Trophoblast cell (in vitro differentiated cells and primary cell): ENCODE data around the gene SH2B3.
A peak's percentile ranks its signal among the peaks of the same experiment; 100 is the strongest.

Experiments used
- DNase-seq, 2 donors: peaks; one replicate each; pipeline ENCODE4 v3.0.0-alpha.2; 2016
- H2AFZ ChIP-seq: 2 replicates; pipeline ENCODE4 v1.6.1; 2013; ENCODE audit warnings: low read length, moderate library complexity, mild to moderate bottlenecking; ENCODE audit not compliant: insufficient read depth, poor library complexity
- H2AK5ac ChIP-seq: 2 replicates; pipeline ENCODE4 v1.6.1; 2013; ENCODE audit warnings: mild to moderate bottlenecking, low read length
- H2BK120ac ChIP-seq: 2 replicates; pipeline ENCODE4 v1.6.1; 2013; ENCODE audit warnings: low read length, mild to moderate bottlenecking, moderate library complexity; ENCODE audit not compliant: insufficient read depth, poor library complexity
- H2BK12ac ChIP-seq: 2 replicates; pipeline ENCODE4 v1.6.1; 2013; ENCODE audit warnings: mild to moderate bottlenecking, low read length, moderate library complexity
- H2BK5ac ChIP-seq: 2 replicates; pipeline ENCODE4 v1.6.1; 2013; ENCODE audit warnings: low read length, low read depth, moderate library complexity, mild to moderate bottlenecking; ENCODE audit not compliant: poor library complexity
- H3K14ac ChIP-seq: 2 replicates; pipeline ENCODE4 v1.6.1; 2013; ENCODE audit warnings: mild to moderate bottlenecking, low read length
- H3K18ac ChIP-seq: 2 replicates; pipeline ENCODE4 v1.6.1; 2013; ENCODE audit warnings: mild to moderate bottlenecking, low read length
- H3K23ac ChIP-seq: 2 replicates; pipeline ENCODE4 v1.6.1; 2013; ENCODE audit warnings: low read length
- H3K27ac ChIP-seq: 2 replicates; pipeline ENCODE4 v1.5.1; 2013; ENCODE audit warnings: low read depth, mild to moderate bottlenecking, inconsistent platforms, low read length, moderate library complexity
- H3K27me3 ChIP-seq: 2 replicates; pipeline ENCODE4 v1.6.1; 2013; ENCODE audit warnings: inconsistent platforms, mild to moderate bottlenecking, low read length, moderate library complexity; ENCODE audit not compliant: insufficient read depth
- H3K36me3 ChIP-seq, 2 experiments: 1 replicate in 1 of 2; 2 replicates in 1 of 2; pipeline ENCODE4 v1.6.1; 2013; ENCODE audit warnings: low read length in 2 of 2, mild to moderate bottlenecking in 2 of 2, moderate library complexity in 1 of 2; ENCODE audit not compliant: insufficient read depth in 2 of 2, control insufficient read depth in 1 of 2
- H3K4ac ChIP-seq: 2 replicates; pipeline ENCODE4 v1.6.1; 2013; ENCODE audit warnings: low read depth, mild to moderate bottlenecking, low read length, moderate library complexity
- H3K4me1 ChIP-seq, 2 experiments: 1 replicate in 1 of 2; 2 replicates in 1 of 2; pipeline ENCODE4 v1.6.1; 2013; ENCODE audit warnings: low read length in 2 of 2, mild to moderate bottlenecking in 2 of 2, moderate library complexity in 1 of 2; ENCODE audit not compliant: insufficient read depth in 2 of 2, control insufficient read depth in 1 of 2
- H3K4me2 ChIP-seq: 2 replicates; pipeline ENCODE4 v1.6.1; 2013; ENCODE audit warnings: inconsistent platforms, mild to moderate bottlenecking, low read length, moderate library complexity
- H3K4me3 ChIP-seq: 2 replicates; pipeline ENCODE4 v1.5.1; 2013; ENCODE audit warnings: mild to moderate bottlenecking, low read depth, low read length, inconsistent platforms
- H3K79me1 ChIP-seq: one replicate; pipeline ENCODE4 v1.6.1; 2013; ENCODE audit warnings: low read length
- H3K79me2 ChIP-seq: 2 replicates; pipeline ENCODE4 v1.6.1; 2013; ENCODE audit warnings: low read length, mild to moderate bottlenecking; ENCODE audit not compliant: control insufficient read depth, insufficient read depth, poor library complexity
- H3K9ac ChIP-seq: 2 replicates; pipeline ENCODE4 v1.6.1; 2013; ENCODE audit warnings: mild to moderate bottlenecking, low read length
- H3K9me3 ChIP-seq: 2 replicates; pipeline ENCODE4 v1.6.1; 2013; ENCODE audit warnings: low read depth, mild to moderate bottlenecking, control low read depth, inconsistent platforms, low read length; ENCODE audit not compliant: insufficient read depth
- H4K12ac ChIP-seq: 2 replicates; pipeline ENCODE4 v1.6.1; 2013; ENCODE audit warnings: low read depth, mild to moderate bottlenecking, low read length, moderate library complexity
- H4K8ac ChIP-seq: 2 replicates; pipeline ENCODE4 v1.6.1; 2013; ENCODE audit warnings: low read depth, mild to moderate bottlenecking, low read length, moderate library complexity
- H4K91ac ChIP-seq: one replicate; pipeline ENCODE4 v1.6.1; 2013; ENCODE audit warnings: low read depth, mild to moderate bottlenecking, low read length, moderate library complexity
- whole genome bisulfite sequencing: extraction: QIAGEN DNeasy Blood & Tissue Kit; methylation state at CpG from one replicate; pipeline ENCODE4 v1.1.7; 2013; ENCODE audit warnings: missing lambda C conversion rate; ENCODE audit not compliant: insufficient read length, insufficient coverage; ENCODE audit errors: extremely low coverage; 5-methylcytosine and 5-hydroxymethylcytosine counted together

The SH2B3 gene

GRCh38 chr12:111405149-111405858 lies 419 bp upstream of the SH2B3 start:
- peak overlapping the region; percentile 20 for H2AFZ ChIP-seq
- peaks cover 15 to 31% of the 10 kb centered on the region in 2 experiments for H3K4me1 ChIP-seq
- peak overlapping the region; percentile 74 for H3K4me3 ChIP-seq
- peak; percentile 87 to 88 for DNase-seq
- H3K9ac ChIP-seq, result no peak overlapping the region
- no peak overlapping the region for H2BK120ac ChIP-seq
- peak overlapping the region; percentile 30 for H4K8ac ChIP-seq
- H2BK12ac ChIP-seq, result no peak overlapping the region
- no peak overlapping the region for H4K12ac ChIP-seq
- no peak overlapping the region for H2BK5ac ChIP-seq
- peak overlapping the region; percentile 87 for H3K4me2 ChIP-seq
- no peak overlapping the region for H3K23ac ChIP-seq
- no peak overlapping the region for H3K27ac ChIP-seq
- no peak overlapping the region for H3K4ac ChIP-seq
- no CpG with 5 or more reads among the region's 59 CpGs for WGBS
- no peak overlapping the region for H3K18ac ChIP-seq
- no peak overlapping the region for H2AK5ac ChIP-seq
- H3K79me1 ChIP-seq, result peaks cover 5% of the 10 kb centered on the region
- H3K27me3 ChIP-seq, result no peaks in the 10 kb centered on the region
- H4K91ac ChIP-seq, result peak overlapping the region; percentile 81
- H3K36me3 ChIP-seq, result no peaks in the 10 kb centered on the region
- peak overlapping the region; percentile 15 for H3K14ac ChIP-seq
- H3K79me2 ChIP-seq, result peaks cover 6% of the 10 kb centered on the region
- peaks cover 2% of the 10 kb centered on the region for H3K9me3 ChIP-seq

- H3K4me1 ChIP-seq, result peaks cover 18 to 34% of the 10 kb centered on the region in 2 experiments
- peak overlapping the region; percentile 20 for H3K18ac ChIP-seq
- peaks cover 5% of the 10 kb centered on the region for H3K79me1 ChIP-seq
- H3K27me3 ChIP-seq, result no peaks in the 10 kb centered on the region
- WGBS, result no CpG with 5 or more reads among the region's 34 CpGs
- H2BK12ac ChIP-seq, result peak overlapping the region; percentile 37
- H2BK120ac ChIP-seq, result peak overlapping the region; percentile 0
- H3K4me3 ChIP-seq, result peak overlapping the region; percentile 74
- H2AFZ ChIP-seq, result peak overlapping the region; percentile 13
- peak overlapping the region; percentile 63 for H3K9ac ChIP-seq
- peak overlapping the region; percentile 6 for H4K91ac ChIP-seq
- peak overlapping the region; percentile 87 for H3K4me2 ChIP-seq
- H2AK5ac ChIP-seq, result peak overlapping the region; percentile 2
- H3K79me2 ChIP-seq, result peaks cover 6% of the 10 kb centered on the region
- peak overlapping the region; percentile 35 for H3K4ac ChIP-seq
- H3K36me3 ChIP-seq, result no peaks in the 10 kb centered on the region
- H2BK5ac ChIP-seq, result no peak overlapping the region
- H4K8ac ChIP-seq, result peak overlapping the region; percentile 49
- peak in 1 of 2 donors; percentile 23 for DNase-seq
- no peak overlapping the region for H3K23ac ChIP-seq
- peaks cover 2% of the 10 kb centered on the region for H3K9me3 ChIP-seq
- peak overlapping the region; percentile 10 for H3K14ac ChIP-seq
- H4K12ac ChIP-seq, result peak overlapping the region; percentile 17
- H3K27ac ChIP-seq, result no peak overlapping the region
These were observed 1.0 kb downstream of the SH2B3 start for GRCh38 chr12:111406474-111407376.

GRCh38 chr12:111407377-111408115 lies 1.8 kb downstream of the SH2B3 start:
- Histone ChIP-seq H3K18ac (no peak overlapping the region), H2AK5ac (no peak overlapping the region), H4K12ac (no peak overlapping the region), H3K4me3 (no peak overlapping the region), H3K36me3 (no peaks in the 10 kb centered on the region), H3K79me1 (peaks cover 5% of the 10 kb centered on the region), H2BK120ac (no peak overlapping the region), H3K4me1 (peaks cover 24 to 34% of the 10 kb centered on the region in 2 experiments), H2BK12ac (no peak overlapping the region), H2BK5ac (no peak overlapping the region), H4K91ac (no peak overlapping the region), H3K9ac (no peak overlapping the region), H4K8ac (no peak overlapping the region), H3K9me3 (peaks cover 2% of the 10 kb centered on the region), H3K27ac (no peak overlapping the region), H3K27me3 (no peaks in the 10 kb centered on the region), H3K79me2 (peaks cover 6% of the 10 kb centered on the region), H3K23ac (no peak overlapping the region), H3K4me2 (no peak overlapping the region), H3K14ac (no peak overlapping the region), H2AFZ (no peak overlapping the region), H3K4ac (no peak overlapping the region)
- no peak for DNase-seq
- no CpG with 5 or more reads among the region's 9 CpGs for WGBS

- H4K12ac ChIP-seq, result no peak overlapping the region
- H3K9ac ChIP-seq, result no peak overlapping the region
- no peak overlapping the region for H3K18ac ChIP-seq
- H2AFZ ChIP-seq, result no peak overlapping the region
- H3K23ac ChIP-seq, result no peak overlapping the region
- H3K79me2 ChIP-seq, result peaks cover 6% of the 10 kb centered on the region
- no peak overlapping the region for H3K4ac ChIP-seq
- no peak overlapping the region for H4K8ac ChIP-seq
- H3K79me1 ChIP-seq, result peaks cover 5% of the 10 kb centered on the region
- peaks cover 26 to 34% of the 10 kb centered on the region in 2 experiments for H3K4me1 ChIP-seq
- no peaks in the 10 kb centered on the region for H3K36me3 ChIP-seq
- H2BK12ac ChIP-seq, result no peak overlapping the region
- peaks cover 2% of the 10 kb centered on the region for H3K9me3 ChIP-seq
- no CpG with 5 or more reads among the region's 1 CpG for WGBS
- no peaks in the 10 kb centered on the region for H3K27me3 ChIP-seq
- no peak overlapping the region for H2BK120ac ChIP-seq
- H3K14ac ChIP-seq, result no peak overlapping the region
- H2AK5ac ChIP-seq, result no peak overlapping the region
- H3K4me3 ChIP-seq, result no peak overlapping the region
- no peak overlapping the region for H3K27ac ChIP-seq
- H2BK5ac ChIP-seq, result no peak overlapping the region
- no peak overlapping the region for H4K91ac ChIP-seq
- no peak overlapping the region for H3K4me2 ChIP-seq
- no peak for DNase-seq
These were observed 2.4 kb downstream of the SH2B3 start for GRCh38 chr12:111408116-111408440.
